HG02943 (cell line): ENCODE measurements around the gene HTR3E.
"Not testable (repeated sequence)": the region's sequence is repeated elsewhere in the genome, so short reads cannot be mapped to it uniquely, and the experiment has no call there.

Experiments used
- ATAC-seq: cut with Tn5 transposase; IDR thresholded peaks from one replicate; pipeline ENCODE4 v1.9.1; 2021; ENCODE audit warnings: mild to moderate bottlenecking, low read depth, moderate library complexity; ENCODE audit not compliant: unreplicated experiment

The HTR3E gene

GRCh38 chr3:184096811-184097383, at the start of gene HTR3E:
TSS of gene HTR3E (plus strand) at chr3:184097064. CDS start at chr3:184097530, 466 bp downstream.
- no peak for ATAC-seq

- ATAC-seq: no peak
These were observed 46.5 kb upstream of the HTR3E start for GRCh38 chr3:184050217-184050847.

- no peak for ATAC-seq
These were observed 44.1 kb upstream of the HTR3E start, which contains the start of gene HTR3C for GRCh38 chr3:184052767-184053166. TSS of gene HTR3C (plus strand) at chr3:184053047. CDS start at chr3:184053081, 34 bp downstream.

- ATAC-seq: no peak
These were observed 38.8 kb upstream of the HTR3E start for GRCh38 chr3:184058029-184058428.

- no peak for ATAC-seq
These were observed 37.4 kb upstream of the HTR3E start for GRCh38 chr3:184059424-184059823.

- no peak for ATAC-seq
These were observed 34.2 kb upstream of the HTR3E start for GRCh38 chr3:184062637-184063036.

- ATAC-seq: no peak
These were observed 30.7 kb upstream of the HTR3E start for GRCh38 chr3:184066211-184066610.

- no peak for ATAC-seq
These were observed 29.2 kb upstream of the HTR3E start for GRCh38 chr3:184067573-184068055.

- no peak for ATAC-seq
These were observed 28.5 kb upstream of the HTR3E start for GRCh38 chr3:184068344-184068743.

GRCh38 chr3:184071142-184071541, 25.7 kb upstream of the HTR3E start:
- ATAC-seq: not testable (repeated sequence)

- no peak for ATAC-seq
These were observed 23.2 kb upstream of the HTR3E start for GRCh38 chr3:184073621-184074020.

GRCh38 chr3:184075901-184076300, 21.0 kb upstream of the HTR3E start:
- ATAC-seq: no peak

- ATAC-seq: no peak
These were observed 19.0 kb upstream of the HTR3E start for GRCh38 chr3:184077881-184078280.

GRCh38 chr3:184078851-184079250, 18.0 kb upstream of the HTR3E start:
- no peak for ATAC-seq

GRCh38 chr3:184081116-184081830, 15.6 kb upstream of the HTR3E start:
- ATAC-seq: no peak

- ATAC-seq: no peak
These were observed 14.8 kb upstream of the HTR3E start for GRCh38 chr3:184082034-184082433.

GRCh38 chr3:184082465-184082864, 14.4 kb upstream of the HTR3E start:
- no peak for ATAC-seq

GRCh38 chr3:184085389-184085852, 11.4 kb upstream of the HTR3E start:
- ATAC-seq: no peak

GRCh38 chr3:184092199-184092598, 4.7 kb upstream of the HTR3E start:
- no peak for ATAC-seq

- ATAC-seq: no peak
These were observed 692 bp downstream of the HTR3E start for GRCh38 chr3:184097556-184097955.
